H9 (cell line): ENCODE results near the gene DCT. TPM values are rescaled to one million over a fixed set of nuclear protein-coding genes. Genes with fewer than 3 reads are reported as not detected.

Source experiments
- DNase-seq: peaks from one replicate; pipeline ENCODE4 v3.0.0-alpha.2; 2017
- H2AFZ ChIP-seq: one replicate; pipeline ENCODE4 v1.6.1; 2013; ENCODE audit warnings: mild to moderate bottlenecking, low read length, control low read depth, moderate library complexity
- H2AK5ac ChIP-seq: 2 replicates; pipeline ENCODE4 v1.6.1; 2013; ENCODE audit warnings: low read length, control low read depth, mixed read lengths; ENCODE audit not compliant: insufficient read length
- H2BK120ac ChIP-seq: one replicate; pipeline ENCODE4 v1.6.1; 2013; ENCODE audit warnings: low read depth, mild to moderate bottlenecking, low read length, control low read depth, inconsistent platforms; ENCODE audit not compliant: poor library complexity, severe bottlenecking
- H2BK12ac ChIP-seq: 2 replicates; pipeline ENCODE4 v1.6.1; 2013; ENCODE audit warnings: low read length, control low read depth, mixed read lengths, low read depth; ENCODE audit not compliant: insufficient read length
- H2BK15ac ChIP-seq: 2 replicates; pipeline ENCODE4 v1.6.1; 2013; ENCODE audit warnings: low read depth, low read length, control low read depth
- H2BK20ac ChIP-seq: one replicate; pipeline ENCODE4 v1.6.1; 2013; ENCODE audit warnings: low read depth, mild to moderate bottlenecking, low read length, control low read depth, inconsistent platforms; ENCODE audit not compliant: poor library complexity, severe bottlenecking
- H2BK5ac ChIP-seq: 2 replicates; pipeline ENCODE4 v1.6.1; 2013; ENCODE audit warnings: low read length, control low read depth, mixed read lengths; ENCODE audit not compliant: insufficient read length
- H3K14ac ChIP-seq: 2 replicates; pipeline ENCODE4 v1.6.1; 2013; ENCODE audit warnings: low read length, control low read depth; ENCODE audit not compliant: insufficient read depth
- H3K18ac ChIP-seq: 2 replicates; pipeline ENCODE4 v1.6.1; 2013; ENCODE audit warnings: low read depth, mild to moderate bottlenecking, mixed read lengths, low read length, control low read depth; ENCODE audit not compliant: insufficient read length
- H3K23ac ChIP-seq: 2 replicates; pipeline ENCODE4 v1.6.1; 2013; ENCODE audit warnings: low read length, control low read depth, mixed read lengths, low read depth; ENCODE audit not compliant: insufficient read length
- H3K23me2 ChIP-seq: 2 replicates; pipeline ENCODE4 v1.6.1; 2013; ENCODE audit warnings: low read depth, mild to moderate bottlenecking, mixed read lengths, low read length, control low read depth; ENCODE audit not compliant: insufficient read length, poor library complexity, severe bottlenecking
- H3K27ac ChIP-seq: 2 replicates; pipeline ENCODE4 v1.5.1; 2013; ENCODE audit warnings: low read length, control low read depth, mixed read lengths, low read depth; ENCODE audit not compliant: insufficient read length
- H3K27me3 ChIP-seq: 2 replicates; pipeline ENCODE4 v1.6.1; 2013; ENCODE audit warnings: low read length, control low read depth, inconsistent platforms; ENCODE audit not compliant: insufficient read depth
- H3K4ac ChIP-seq: 2 replicates; pipeline ENCODE4 v1.6.1; 2013; ENCODE audit warnings: low read depth, mild to moderate bottlenecking, control low read depth, inconsistent platforms, low read length, moderate library complexity
- H3K4me1 ChIP-seq: 2 replicates; pipeline ENCODE4 v1.6.1; 2013; ENCODE audit warnings: low read length, control low read depth, inconsistent platforms; ENCODE audit not compliant: insufficient read depth
- H3K4me2 ChIP-seq: 2 replicates; pipeline ENCODE4 v1.6.1; 2013; ENCODE audit warnings: low read length, control low read depth, mixed read lengths; ENCODE audit not compliant: insufficient read length, insufficient read depth
- H3K56ac ChIP-seq: 2 replicates; pipeline ENCODE4 v1.6.1; 2013; ENCODE audit warnings: low read depth, mild to moderate bottlenecking, mixed read lengths, low read length, control low read depth; ENCODE audit not compliant: insufficient read length
- H3K79me1 ChIP-seq: 2 replicates; pipeline ENCODE4 v1.6.1; 2013; ENCODE audit warnings: low read depth, mild to moderate bottlenecking, moderate library complexity, low read length, control low read depth, inconsistent platforms; ENCODE audit not compliant: insufficient read depth, poor library complexity, severe bottlenecking
- H3K79me2 ChIP-seq: 2 replicates; pipeline ENCODE4 v1.6.1; 2013; ENCODE audit warnings: low read length, control low read depth, inconsistent platforms; ENCODE audit not compliant: insufficient read depth
- H3K9ac ChIP-seq: 2 replicates; pipeline ENCODE4 v1.6.1; 2013; ENCODE audit warnings: low read length, control low read depth, mixed read lengths; ENCODE audit not compliant: insufficient read length; ENCODE audit errors: extremely low read depth
- H3K9me3 ChIP-seq: one replicate; pipeline ENCODE4 v1.6.1; 2013; ENCODE audit warnings: low read depth, low read length, inconsistent platforms; ENCODE audit not compliant: control insufficient read depth
- H3T11ph ChIP-seq: one replicate; pipeline ENCODE4 v1.6.1; 2013; ENCODE audit warnings: mild to moderate bottlenecking, low read length, control low read depth, inconsistent platforms
- H4K20me1 ChIP-seq: one replicate; pipeline ENCODE4 v1.6.1; 2013; ENCODE audit not compliant: control insufficient read depth, insufficient read length, insufficient read depth
- H4K5ac ChIP-seq: 2 replicates; pipeline ENCODE4 v1.6.1; 2013; ENCODE audit warnings: low read depth, mild to moderate bottlenecking, mixed read lengths, low read length, control low read depth; ENCODE audit not compliant: insufficient read length
- H4K8ac ChIP-seq: replicated peaks from 2 replicates; pipeline ENCODE4 v1.6.1; 2013; ENCODE audit warnings: low read length, control low read depth, mixed read lengths, low read depth; ENCODE audit not compliant: insufficient read length
- H4K91ac ChIP-seq: 2 replicates; pipeline ENCODE4 v1.6.1; 2013; ENCODE audit warnings: low read depth, mild to moderate bottlenecking, moderate library complexity, mixed read lengths, low read length, control low read depth; ENCODE audit not compliant: insufficient read length
- H3K27ac Mint-ChIP-seq, 3 experiments: 2 replicates in 2 of 3; 3 replicates in 1 of 3; pipeline ENCODE4 v1.8.0; 2020 to 2021; ENCODE audit warnings: mixed read lengths in 3 of 3, mild to moderate bottlenecking in 1 of 3, moderate library complexity in 1 of 3
- H3K27me3 Mint-ChIP-seq: 2 replicates; pipeline ENCODE4 v1.8.0; 2021; ENCODE audit warnings: low read depth, mild to moderate bottlenecking, moderate library complexity, mixed read lengths
- H3K36me3 Mint-ChIP-seq, 3 experiments: 2 replicates in 2 of 3; 3 replicates in 1 of 3; pipeline ENCODE4 v1.8.0; 2020 to 2021; ENCODE audit warnings: low read depth in 3 of 3, mixed read lengths in 3 of 3; ENCODE audit not compliant: insufficient read depth in 1 of 3
- H3K4me1 Mint-ChIP-seq, 2 experiments: 2 replicates each; pipeline ENCODE4 v1.8.0; 2020; ENCODE audit warnings: mixed read lengths in 2 of 2
- H3K4me3 Mint-ChIP-seq, 2 experiments: 2 replicates in 1 of 2; 3 replicates in 1 of 2; pipeline ENCODE4 v1.8.0; 2020 to 2021; ENCODE audit warnings: mild to moderate bottlenecking in 2 of 2, mixed read lengths in 2 of 2, moderate library complexity in 1 of 2
- H3K9me3 Mint-ChIP-seq, 2 experiments: 2 replicates in 1 of 2; 3 replicates in 1 of 2; pipeline ENCODE4 v1.8.0; 2020; ENCODE audit warnings: mild to moderate bottlenecking in 2 of 2, mixed read lengths in 2 of 2, moderate library complexity in 1 of 2
- WGBS: extraction: QIAGEN DNeasy Blood & Tissue Kit; methylation state at CpG from one replicate; pipeline ENCODE4 v1.1.7; 2013; ENCODE audit warnings: missing lambda C conversion rate, low lambda C conversion rate, mixed read lengths; ENCODE audit not compliant: insufficient read length; ENCODE audit errors: extremely low coverage; 5-methylcytosine and 5-hydroxymethylcytosine counted together
- total RNA-seq: library from RNA; stranded (reverse); gene quantifications from 2 replicates; pipeline ENCODE4 v1.2.1, GENCODE V29; 2021
- TF ChIP-seq, protein P1 (sequence below): fragments of 200-600 bp; sonication (generic); conservative IDR thresholded peaks from 3 replicates; pipeline ENCODE4 v1.8.0; 2021; ENCODE audit warnings: antibody characterized with exemption, mild to moderate bottlenecking

Gene DCT
- total RNA-seq, 1 experiment from 2014 or later, result not detected

DNA sequence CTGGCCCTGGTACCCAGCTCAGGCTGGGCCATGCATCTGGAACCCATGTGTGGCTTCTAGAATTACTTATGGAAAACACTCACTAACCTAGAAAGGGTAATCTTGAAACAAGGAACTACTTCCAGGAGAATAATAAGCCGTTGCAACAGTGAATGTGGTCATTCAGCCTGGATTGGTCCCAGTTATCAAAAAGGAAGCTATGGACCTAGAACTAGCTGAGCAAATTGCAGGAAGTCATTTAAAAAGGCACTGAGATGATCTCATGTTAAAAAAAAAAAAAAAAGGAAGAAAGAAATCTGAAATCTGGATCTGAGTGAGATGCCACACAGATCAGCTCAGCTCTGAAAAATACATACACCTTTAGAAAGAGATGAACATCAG, 59.6 kb downstream of the DCT start:
- peaks cover 12 to 13% of the 10 kb centered on the region in 2 experiments for H3K4me1 Mint-ChIP-seq

More for the DNA sequence above, 59.6 kb downstream of the DCT start:
- no peak overlapping the region for H4K5ac ChIP-seq
- H3K27ac ChIP-seq, result no peak overlapping the region
- H3K9ac ChIP-seq, result no peak overlapping the region
- no peak overlapping the region for H3T11ph ChIP-seq
- no peaks in the 10 kb centered on the region for H3K79me2 ChIP-seq
- no peak overlapping the region for H3K4ac ChIP-seq
- H2AFZ ChIP-seq, result no peak overlapping the region
- no peaks in the 10 kb centered on the region for H3K27me3 ChIP-seq
- no peaks in the 10 kb centered on the region; the same call in 1 of the 2 replicates for H3K4me1 ChIP-seq
- H4K20me1 ChIP-seq, result no peaks in the 10 kb centered on the region
- H2BK120ac ChIP-seq, result no peak overlapping the region
- H2BK5ac ChIP-seq, result no peak overlapping the region
- H2BK12ac ChIP-seq, result no peak overlapping the region
- no peak overlapping the region for H3K56ac ChIP-seq
- no peak overlapping the region for H3K18ac ChIP-seq
- no peak overlapping the region for H2BK15ac ChIP-seq
- no peak overlapping the region for H4K91ac ChIP-seq
- Mint-ChIP-seq H3K27ac (no peak overlapping the region), H3K36me3 (peaks cover 2 to 11% (median 2%) of the 10 kb centered on the region in 3 experiments; a peak in 6 of 7 replicates), H3K9me3 (peaks cover 15% of the 10 kb centered on the region in 2 experiments), H3K4me3 (no peak overlapping the region), H3K27me3 (no peaks in the 10 kb centered on the region)
- no peak overlapping the region for H3K14ac ChIP-seq
- no peaks in the 10 kb centered on the region for H3K79me1 ChIP-seq
- DNase-seq, result no peak
- no peak overlapping the region for H2AK5ac ChIP-seq
- no peak overlapping the region for H3K4me2 ChIP-seq
- WGBS, result no CpG with 5 or more reads among the region's 1 CpG
- no peak overlapping the region for H2BK20ac ChIP-seq
- TF ChIP-seq, protein P1, sequence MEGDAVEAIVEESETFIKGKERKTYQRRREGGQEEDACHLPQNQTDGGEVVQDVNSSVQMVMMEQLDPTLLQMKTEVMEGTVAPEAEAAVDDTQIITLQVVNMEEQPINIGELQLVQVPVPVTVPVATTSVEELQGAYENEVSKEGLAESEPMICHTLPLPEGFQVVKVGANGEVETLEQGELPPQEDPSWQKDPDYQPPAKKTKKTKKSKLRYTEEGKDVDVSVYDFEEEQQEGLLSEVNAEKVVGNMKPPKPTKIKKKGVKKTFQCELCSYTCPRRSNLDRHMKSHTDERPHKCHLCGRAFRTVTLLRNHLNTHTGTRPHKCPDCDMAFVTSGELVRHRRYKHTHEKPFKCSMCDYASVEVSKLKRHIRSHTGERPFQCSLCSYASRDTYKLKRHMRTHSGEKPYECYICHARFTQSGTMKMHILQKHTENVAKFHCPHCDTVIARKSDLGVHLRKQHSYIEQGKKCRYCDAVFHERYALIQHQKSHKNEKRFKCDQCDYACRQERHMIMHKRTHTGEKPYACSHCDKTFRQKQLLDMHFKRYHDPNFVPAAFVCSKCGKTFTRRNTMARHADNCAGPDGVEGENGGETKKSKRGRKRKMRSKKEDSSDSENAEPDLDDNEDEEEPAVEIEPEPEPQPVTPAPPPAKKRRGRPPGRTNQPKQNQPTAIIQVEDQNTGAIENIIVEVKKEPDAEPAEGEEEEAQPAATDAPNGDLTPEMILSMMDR, result no peak
- no peak overlapping the region for H3K23ac ChIP-seq
- no peaks in the 10 kb centered on the region for H3K9me3 ChIP-seq
- H3K23me2 ChIP-seq, result no peaks in the 10 kb centered on the region
- H4K8ac ChIP-seq, result no peak overlapping the region
